HG03469 (cell line): ENCODE results near the gene ADPRH.
A peak's percentile ranks its signal among the peaks of the same experiment; 100 is the strongest.
"Not testable (repeated sequence)": the region's sequence is repeated elsewhere in the genome, so short reads cannot be mapped to it uniquely, and the experiment has no call there.

Source experiments
- ATAC-seq: cut with Tn5 transposase; IDR thresholded peaks from one replicate; pipeline ENCODE4 v1.9.1; 2021; ENCODE audit warnings: mild to moderate bottlenecking, moderate library complexity, moderate number of reproducible peaks; ENCODE audit not compliant: unreplicated experiment

Gene ADPRH

GRCh38 chr3:119558626-119559317 lies 20.5 kb upstream of the ADPRH start:
- no peak for ATAC-seq

- ATAC-seq = peak; percentile 35
Measured at GRCh38 chr3:119559441-119559963, 19.8 kb upstream of the ADPRH start, which contains the start of gene CD80. CD80 (minus strand) TSS chr3:119559614; CDS start chr3:119557728, 1,886 bp downstream.

- ATAC-seq = no peak
Measured at GRCh38 chr3:119560160-119560559, 19.1 kb upstream of the ADPRH start.

- peak; percentile 61 for ATAC-seq
Measured at GRCh38 chr3:119562307-119562961, 16.9 kb upstream of the ADPRH start.

GRCh38 chr3:119563334-119563733 lies 16.0 kb upstream of the ADPRH start:
- ATAC-seq = not testable (repeated sequence)

- no peak for ATAC-seq
Measured at GRCh38 chr3:119569156-119569555, 10.1 kb upstream of the ADPRH start.

- ATAC-seq = no peak
Measured at GRCh38 chr3:119570229-119570628, 9.1 kb upstream of the ADPRH start.

GRCh38 chr3:119571230-119571629 lies 8.1 kb upstream of the ADPRH start:
- no peak for ATAC-seq

- ATAC-seq = no peak
Measured at GRCh38 chr3:119571688-119572087, 7.6 kb upstream of the ADPRH start.

GRCh38 chr3:119575507-119575906 lies 3.8 kb upstream of the ADPRH start:
- ATAC-seq = no peak

GRCh38 chr3:119580067-119580760 lies 922 bp downstream of the ADPRH start:
- ATAC-seq = peak; percentile 57

GRCh38 chr3:119582178-119582577 lies 2.9 kb downstream of the ADPRH start:
- ATAC-seq = peak; percentile 57

GRCh38 chr3:119585208-119585607 lies 5.9 kb downstream of the ADPRH start:
- ATAC-seq = no peak

GRCh38 chr3:119585856-119586570 lies 6.7 kb downstream of the ADPRH start:
- no peak for ATAC-seq

GRCh38 chr3:119586733-119587172 lies 7.5 kb downstream of the ADPRH start:
- no peak for ATAC-seq

GRCh38 chr3:119588112-119588511 lies 8.8 kb downstream of the ADPRH start:
- ATAC-seq = no peak

GRCh38 chr3:119589102-119589773 lies 9.9 kb downstream of the ADPRH start:
- ATAC-seq = no peak

GRCh38 chr3:119590706-119591105 lies 11.4 kb downstream of the ADPRH start:
- no peak for ATAC-seq

GRCh38 chr3:119592861-119593260 lies 13.6 kb downstream of the ADPRH start:
- no peak for ATAC-seq

- ATAC-seq = no peak
Measured at GRCh38 chr3:119594066-119594465, 14.8 kb downstream of the ADPRH start.
